HG03575 (cell line): ENCODE measurements around the gene BYSL.

Experiments
- ATAC-seq: cut with Tn5 transposase; IDR thresholded peaks from one replicate; pipeline ENCODE4 v1.9.1; 2021; ENCODE audit not compliant: unreplicated experiment, insufficient number of reproducible peaks, low FRiP score; ENCODE audit errors: extremely low read depth

The BYSL gene

GRCh38 chr6:41909727-41910126, 11.6 kb upstream of the BYSL start:
- ATAC-seq: no peak

DNA sequence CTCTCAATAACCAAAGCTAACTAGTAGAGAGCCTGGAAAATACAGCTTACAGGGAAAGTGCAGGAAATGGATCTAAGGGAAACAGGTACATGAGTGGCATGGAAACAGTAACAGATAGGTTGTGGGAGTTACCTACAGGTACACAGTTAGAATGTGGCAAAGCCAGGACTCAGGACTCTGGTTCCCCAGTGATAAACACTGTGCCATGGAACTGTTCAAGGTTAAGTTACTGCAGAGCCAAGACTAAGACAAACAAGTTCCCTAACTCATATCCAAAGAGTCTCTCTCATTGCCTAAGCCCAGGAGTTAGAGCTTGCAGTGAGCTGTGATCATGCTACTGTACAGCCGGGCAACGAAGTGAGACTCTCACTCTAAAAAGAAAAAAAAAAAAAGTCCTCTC, 7.0 kb upstream of the BYSL start:
- no peak for ATAC-seq

- ATAC-seq: no peak
Observed at GRCh38 chr6:41914869-41915530, 6.3 kb upstream of the BYSL start.

DNA sequence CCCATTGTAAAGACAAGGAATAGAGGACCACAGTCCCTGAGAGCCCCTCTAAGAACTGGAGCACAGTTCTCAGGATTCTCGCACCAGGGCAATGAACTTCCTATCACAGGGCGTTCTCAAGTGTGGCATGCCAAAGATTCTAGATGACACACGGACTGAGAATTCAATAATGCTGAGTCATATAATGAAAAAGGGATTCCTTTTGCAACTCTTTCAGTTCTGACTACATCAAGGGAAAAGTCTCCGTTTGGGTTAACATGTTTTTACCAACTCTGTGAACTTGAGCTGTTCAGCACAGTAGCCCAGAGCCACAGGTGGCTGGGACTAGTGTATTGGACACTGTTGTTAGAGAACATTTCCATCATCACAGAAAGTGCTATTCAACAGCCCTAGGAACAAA, 3.8 kb upstream of the BYSL start:
- no peak for ATAC-seq

DNA sequence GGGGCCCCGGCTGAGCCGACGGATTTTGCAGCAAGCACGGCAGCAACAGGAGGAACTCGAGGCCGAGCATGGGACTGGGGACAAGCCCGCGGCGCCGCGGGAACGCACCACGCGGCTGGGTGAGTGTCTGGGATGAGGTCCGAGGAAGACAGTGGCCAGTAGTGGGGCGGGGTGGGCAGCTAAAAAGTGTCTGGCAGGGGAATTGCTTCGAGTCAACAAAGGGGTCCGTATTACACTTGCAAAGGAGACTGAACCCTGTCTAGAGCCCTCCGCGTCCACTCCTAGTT, 356 bp downstream of the BYSL start:
- ATAC-seq: no peak

DNA sequence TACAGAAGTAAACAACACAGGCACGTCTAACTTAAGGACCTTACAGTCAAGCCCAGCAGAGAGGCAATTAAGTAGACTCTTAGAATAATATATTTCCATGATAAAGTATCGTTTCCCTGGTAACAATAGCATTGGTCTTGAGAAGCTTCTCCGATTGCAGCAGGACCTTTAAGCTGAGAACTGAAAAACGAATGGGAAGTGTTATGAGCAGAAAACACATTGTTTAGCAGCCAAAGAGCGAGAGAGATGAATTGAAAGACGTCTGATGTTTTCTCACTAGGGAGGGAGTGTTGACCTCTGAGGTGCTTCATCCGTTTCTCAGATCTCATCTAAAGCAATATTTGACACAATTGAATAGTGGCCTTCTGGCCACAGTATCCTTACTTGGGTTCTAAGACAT, 855 bp downstream of the BYSL start:
- ATAC-seq: no peak

GRCh38 chr6:41927253-41927652, 6.0 kb downstream of the BYSL start:
- no peak for ATAC-seq

DNA sequence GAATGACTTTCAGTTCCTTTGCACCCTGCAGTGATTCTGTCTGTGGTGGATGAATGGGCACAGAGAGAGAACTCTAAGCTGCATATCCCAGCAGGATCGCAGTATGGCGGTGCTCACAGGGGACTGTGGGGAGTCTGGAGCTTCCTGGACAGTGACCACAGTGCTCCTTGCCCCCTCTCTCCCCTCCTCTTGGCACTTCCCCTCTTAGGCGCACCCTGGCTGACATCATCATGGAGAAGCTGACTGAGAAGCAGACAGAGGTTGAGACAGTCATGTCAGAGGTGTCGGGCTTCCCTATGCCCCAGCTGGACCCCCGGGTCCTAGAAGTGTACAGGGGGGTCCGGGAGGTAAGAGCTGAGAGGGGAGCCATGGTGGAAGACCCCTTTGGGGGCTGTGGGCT, 8.6 kb downstream of the BYSL start:
- no peak for ATAC-seq

DNA sequence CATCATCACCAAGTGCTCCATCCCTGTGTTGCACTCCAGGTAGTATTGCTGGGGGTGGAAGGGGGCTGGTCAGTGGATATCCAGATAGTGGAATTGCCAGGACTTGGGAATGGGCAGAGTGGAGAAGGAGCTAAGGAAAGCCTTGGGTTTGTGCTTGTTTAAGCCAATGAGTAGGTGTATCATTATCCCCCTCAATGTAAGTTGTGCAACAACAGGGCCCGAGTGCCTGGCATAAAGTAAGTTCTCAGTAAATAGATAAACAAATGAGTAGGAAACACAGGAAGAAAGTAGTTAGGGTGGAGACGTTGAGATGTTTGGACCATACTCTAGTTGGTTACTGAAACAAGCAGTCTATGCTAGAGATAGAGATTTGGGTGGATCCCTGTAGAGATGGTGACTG, 10.5 kb downstream of the BYSL start:
- ATAC-seq: no peak

GRCh38 chr6:41932378-41932777, 11.1 kb downstream of the BYSL start:
- ATAC-seq: no peak

DNA sequence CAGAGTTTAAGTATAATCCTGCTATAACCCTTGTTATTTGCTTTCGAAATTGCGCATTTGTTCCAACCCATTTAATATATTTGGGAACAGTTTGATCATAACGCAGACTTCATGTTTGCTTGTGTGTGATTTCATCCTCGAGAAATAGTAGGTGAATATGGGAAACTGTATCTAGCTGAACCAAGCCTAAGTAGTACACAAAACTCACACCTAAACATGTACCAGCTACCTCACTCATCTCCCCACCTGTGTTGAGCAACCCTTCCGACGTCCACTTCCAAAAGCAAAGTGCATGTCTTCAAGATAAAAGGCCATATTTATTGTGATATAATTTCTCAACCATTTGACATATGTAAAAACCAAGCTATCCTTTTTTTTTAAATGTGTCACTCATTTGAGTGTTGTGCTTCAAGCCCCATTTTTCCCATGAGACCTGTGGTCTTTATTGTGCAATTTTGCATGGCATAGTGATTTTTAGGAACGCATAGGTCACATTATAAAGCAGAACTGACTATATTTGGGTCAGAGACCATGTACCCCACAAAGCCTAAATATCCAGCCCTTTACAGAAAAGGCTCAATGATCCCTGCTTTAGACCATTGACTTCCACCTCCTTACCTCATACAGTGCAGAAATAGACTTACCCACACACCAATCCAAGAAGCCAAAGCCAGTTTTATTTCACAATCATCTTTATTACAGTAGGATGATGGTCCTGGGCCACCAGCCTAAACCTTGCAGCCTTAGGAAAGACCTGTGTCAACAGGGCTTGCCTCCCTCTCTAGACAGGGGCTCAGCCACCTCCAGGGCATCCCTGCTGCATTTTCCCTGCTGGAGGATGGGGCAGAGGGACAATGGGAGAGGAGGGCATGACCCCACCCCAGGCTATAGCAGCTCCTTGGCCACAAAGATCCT, 13.2 kb downstream of the BYSL start:
- no peak for ATAC-seq

DNA sequence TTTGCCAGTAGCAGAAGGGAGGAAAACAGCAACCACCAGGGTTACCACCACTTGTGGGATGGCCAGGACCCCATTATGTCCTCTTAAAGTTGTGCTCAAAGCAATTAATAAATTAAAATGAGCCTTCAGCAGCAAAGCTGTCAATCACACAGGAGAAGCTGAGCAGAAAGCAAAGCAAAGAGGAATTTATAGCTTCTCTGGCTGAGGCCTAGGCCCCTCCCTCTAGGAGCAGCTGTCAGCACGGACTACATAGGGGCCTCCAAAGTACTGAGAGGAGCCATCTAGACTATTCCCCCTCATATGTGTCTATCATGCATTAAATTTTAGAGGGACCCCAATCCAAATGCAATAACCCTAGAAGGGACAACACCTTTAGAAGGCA, 13.9 kb downstream of the BYSL start:
- ATAC-seq: no peak

DNA sequence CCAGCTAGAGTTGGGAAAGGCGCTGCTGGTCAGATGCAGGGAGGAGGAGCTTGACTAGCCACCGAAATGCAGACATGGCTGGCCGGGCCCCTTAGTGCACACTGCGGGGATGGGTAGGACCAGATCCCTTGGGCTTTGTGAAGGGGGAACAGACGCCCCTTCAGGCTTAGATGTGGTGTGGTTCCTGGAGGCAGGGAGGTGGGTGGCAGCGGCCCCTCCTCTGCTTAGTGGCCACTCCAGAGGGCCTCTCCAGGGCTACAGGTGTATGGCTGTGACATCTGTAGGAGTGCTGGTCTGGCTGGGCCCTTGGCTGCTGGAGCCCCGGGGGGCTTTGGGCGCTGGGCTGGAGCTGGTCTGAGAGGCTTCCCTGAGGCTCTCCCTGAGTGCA, 14.4 kb downstream of the BYSL start:
- no peak for ATAC-seq

- no peak for ATAC-seq
Observed at GRCh38 chr6:41936073-41936837, 15.0 kb downstream of the BYSL start.

DNA sequence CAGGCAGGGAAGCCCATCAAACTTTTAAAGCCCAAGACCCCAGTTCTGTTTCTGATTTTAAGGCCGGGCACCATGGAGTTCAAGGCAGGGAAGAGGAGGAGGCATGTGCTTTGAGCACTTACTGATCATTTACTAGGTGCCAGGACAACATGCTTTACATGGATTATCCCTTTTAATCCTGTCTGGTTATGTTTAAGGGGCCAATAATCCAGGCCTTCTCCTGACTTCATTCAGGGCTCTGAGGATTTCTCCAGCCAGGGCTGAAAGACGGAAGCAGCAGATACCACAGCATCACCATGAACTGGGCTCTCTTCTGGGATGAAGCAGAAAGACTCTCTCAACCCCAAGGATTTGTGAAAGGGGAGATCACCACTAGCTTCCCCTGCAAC, 16.2 kb downstream of the BYSL start:
- ATAC-seq: no peak

DNA sequence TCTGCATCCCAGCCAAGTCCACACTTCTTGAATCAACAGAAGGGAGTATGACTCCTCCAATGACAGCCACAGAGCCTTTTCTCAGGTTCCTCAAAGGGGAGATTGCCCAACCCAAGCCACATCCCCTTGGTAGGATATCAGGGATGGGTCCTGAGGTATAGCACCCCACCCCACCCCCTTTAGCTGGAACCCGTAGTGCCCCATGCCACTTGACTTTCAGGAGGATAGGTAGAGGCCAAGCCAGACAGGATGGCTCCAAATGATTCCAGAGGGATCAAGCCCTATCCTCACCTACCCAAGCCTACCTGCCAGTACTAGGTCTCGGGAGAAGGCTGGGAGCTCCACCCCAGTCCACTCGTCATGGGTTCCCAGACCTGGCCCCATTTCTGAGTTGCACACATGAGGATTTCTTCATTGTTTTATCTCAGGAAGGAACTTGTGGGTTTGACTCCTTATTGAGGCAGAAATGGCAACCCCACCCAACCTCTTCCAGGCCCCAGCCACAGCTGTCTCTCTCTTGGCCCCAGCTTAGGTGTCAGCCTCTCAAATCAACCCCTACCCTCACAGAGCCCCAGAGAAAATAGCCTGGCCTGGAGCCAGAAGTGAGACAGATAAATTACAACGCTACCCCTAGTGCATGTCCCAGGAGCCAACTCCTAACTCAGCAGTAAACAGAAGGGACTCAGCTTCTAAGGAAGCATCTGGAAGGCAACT, 16.7 kb downstream of the BYSL start:
- ATAC-seq: no peak

- ATAC-seq: no peak
Observed at GRCh38 chr6:41938590-41939175, 17.4 kb downstream of the BYSL start.

GRCh38 chr6:41939176-41939847, 18.0 kb downstream of the BYSL start:
- ATAC-seq: no peak
